HT1080 (cell line): ENCODE measurements around the gene TRIP6. TPM values are rescaled to one million over a fixed set of nuclear protein-coding genes. Genes with fewer than 3 reads are reported as not detected.

Experiments
- DNase-seq: peaks from one replicate; pipeline ENCODE4 v3.0.0-alpha.2; 2015; ENCODE audit warnings: low read depth
- total RNA-seq: library from RNA; depleted of rRNA; stranded (reverse); fragments of >200 nt; shearing (Covaris generic); gene quantifications from 2 replicates; pipeline ENCODE4 v1.2.3, GENCODE V29; 2014

Gene TRIP6
- total RNA-seq, 1 experiment from 2014 or later = 171 TPM

GRCh38 chr7:100888988-100889750 is 22.0 kb downstream of the TRIP6 start, which contains the start of gene UFSP1:
Gene UFSP1 (minus strand): TSS chr7:100889715. CDS start chr7:100889271, 444 bp downstream.
- DNase-seq = peak; percentile 54

- no peak for DNase-seq
Observed at GRCh38 chr7:100890653-100891567, 23.7 kb downstream of the TRIP6 start.

- DNase-seq = peak; percentile 74
Observed at GRCh38 chr7:100891568-100892247, 24.5 kb downstream of the TRIP6 start.

DNA sequence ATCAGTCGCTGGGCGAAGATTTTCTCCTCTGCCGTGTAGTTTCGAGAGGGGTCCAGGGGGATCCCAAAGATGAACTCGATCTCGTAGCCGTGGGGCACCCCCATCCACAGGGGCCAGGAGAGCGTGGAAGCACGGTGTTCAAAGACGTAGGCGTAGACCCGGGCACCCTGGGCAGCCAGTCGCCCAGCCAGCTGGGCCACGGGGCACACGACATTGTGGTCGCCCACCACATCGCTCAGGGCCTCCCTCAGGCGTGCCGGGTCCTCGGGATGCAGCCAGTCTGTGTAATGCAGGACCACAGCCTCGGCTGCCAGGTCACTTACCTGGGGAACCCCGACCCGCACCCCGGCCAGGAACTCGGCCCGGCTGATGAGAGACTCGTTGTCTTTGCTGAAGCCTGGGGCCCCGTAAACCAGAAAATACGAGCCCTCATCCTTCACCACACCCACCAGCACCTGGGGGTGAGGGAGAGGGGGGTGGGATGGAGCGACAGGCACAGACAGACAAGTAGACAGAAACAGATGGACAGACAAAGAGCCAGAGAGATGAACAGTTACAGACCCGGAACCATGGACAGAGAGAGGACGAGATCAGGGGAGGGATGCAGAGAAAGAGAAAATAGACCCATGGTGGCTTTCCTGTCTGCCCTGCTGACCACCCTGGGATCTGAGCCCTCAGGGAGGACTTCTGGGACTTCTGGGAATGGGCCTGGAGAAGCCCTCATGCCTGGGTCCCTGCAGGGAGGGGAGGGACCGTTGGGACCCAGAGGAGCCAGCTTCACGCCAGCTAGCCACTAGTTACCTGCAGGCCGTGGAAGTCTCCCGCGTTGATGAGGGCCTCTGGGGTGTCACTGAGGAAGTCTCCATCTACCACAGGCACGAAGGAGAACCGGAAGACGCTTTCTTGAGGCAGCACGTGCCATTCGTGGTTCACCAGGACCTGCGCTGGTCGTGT is 25.5 kb downstream of the TRIP6 start:
- no peak for DNase-seq

DNA sequence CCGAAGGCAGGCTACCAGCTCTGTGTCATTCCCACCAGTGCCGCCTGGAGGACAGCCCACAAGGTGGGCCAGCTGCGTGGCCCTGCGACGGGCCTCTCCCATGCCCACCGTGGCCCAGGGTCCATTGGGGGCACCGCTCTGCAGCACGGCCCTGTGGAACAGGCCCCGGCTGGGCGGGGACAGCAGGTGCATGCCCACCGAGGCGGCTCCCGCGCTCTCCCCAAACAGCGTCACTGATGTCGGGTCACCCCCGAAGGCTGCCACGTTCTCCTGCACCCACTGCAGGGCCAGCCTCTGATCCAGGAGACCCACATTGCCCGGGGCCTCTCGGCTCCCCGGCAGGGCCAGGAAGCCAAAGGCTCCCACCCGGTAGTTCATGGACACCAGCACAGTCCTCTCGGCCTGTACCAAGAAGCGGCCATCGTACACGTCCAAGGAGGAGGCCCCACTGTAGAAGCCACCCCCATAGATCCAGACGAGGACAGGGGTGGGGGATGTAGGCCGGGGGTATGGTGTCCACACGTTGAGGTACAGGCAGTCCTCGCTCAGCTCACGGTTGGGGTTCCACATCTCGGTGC is 26.2 kb downstream of the TRIP6 start:
- DNase-seq = no peak

DNA sequence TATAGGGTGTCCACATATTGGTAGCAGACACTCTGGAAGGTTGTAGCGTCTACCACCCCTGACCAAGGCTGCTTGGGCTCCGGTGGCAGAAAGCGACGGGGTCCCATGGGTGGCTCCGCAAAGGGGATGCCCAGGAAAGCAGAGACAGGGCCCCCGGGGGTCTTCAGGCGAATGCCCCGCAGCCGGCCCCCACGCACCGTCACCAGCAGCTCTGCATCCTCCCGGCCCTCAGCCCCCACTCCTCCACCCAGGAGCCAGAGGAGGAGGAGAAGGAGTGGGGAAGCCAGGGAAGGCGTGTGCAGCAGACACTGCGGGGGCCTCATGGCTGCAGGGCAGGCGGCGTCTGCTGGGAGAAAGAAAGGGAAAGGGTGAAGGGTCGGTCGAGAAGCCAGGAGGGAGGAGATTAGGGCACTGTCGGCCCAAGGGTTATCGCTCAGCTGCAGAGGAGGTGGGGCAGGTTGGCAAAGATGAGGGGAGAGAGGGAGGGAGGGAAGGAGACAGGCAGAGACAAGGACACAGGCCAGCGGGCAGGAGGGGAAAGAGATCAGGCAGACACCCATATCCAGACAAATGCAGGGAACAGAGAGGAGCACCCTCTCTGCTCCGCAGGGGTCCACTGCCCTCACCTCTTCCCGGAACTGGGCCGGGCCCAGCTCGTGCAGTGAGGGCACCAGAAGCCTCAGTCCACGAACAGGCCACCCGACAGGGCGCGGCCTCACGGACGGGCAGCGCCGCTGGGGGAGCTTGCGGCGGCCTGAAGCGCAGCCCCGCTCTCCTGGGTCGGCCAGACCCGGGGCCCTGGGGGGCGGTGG is 26.9 kb downstream of the TRIP6 start:
- no peak for DNase-seq

DNA sequence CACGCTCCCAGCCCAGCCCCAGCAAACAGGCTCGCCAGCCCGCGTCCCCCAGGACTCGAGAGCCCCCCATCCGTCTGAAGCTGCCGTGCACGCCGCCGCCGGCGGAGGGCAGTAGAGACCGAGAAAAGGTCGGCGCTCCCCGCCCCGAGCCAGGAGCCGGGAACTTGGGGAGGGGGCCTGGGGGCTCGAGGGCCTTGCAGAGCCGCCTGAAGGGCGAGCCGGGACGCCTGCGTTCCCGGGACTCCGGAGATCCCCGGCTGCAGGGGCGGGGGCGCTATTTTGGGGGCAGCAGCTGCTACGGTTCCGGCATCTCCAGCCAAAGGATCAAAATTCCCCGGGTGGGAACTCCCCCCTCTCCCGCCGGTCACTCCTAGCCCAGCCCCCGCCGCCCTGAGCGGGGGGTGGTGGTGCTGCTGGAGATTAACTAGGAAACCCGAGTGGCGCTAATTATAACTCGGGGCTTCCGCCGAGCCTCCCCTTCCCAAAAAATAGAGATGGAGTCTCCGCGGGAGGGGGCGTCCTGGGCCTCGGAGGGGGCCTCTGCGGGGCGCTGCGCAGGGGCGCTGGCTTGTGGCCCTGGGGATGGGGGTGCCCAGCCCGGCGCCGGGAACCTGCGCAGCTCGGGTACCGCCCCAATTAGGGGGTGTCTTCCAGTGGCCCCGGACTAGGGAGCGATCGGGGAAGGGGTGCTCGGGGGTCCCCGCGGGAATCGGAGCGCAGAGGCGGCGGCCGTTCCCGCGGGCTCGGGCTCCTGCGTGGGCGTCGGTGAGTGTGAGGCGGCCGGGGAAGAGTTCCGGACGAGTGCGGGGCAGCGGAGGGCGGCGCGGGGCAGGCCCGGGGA is 27.9 kb downstream of the TRIP6 start:
- DNase-seq = no peak

DNA sequence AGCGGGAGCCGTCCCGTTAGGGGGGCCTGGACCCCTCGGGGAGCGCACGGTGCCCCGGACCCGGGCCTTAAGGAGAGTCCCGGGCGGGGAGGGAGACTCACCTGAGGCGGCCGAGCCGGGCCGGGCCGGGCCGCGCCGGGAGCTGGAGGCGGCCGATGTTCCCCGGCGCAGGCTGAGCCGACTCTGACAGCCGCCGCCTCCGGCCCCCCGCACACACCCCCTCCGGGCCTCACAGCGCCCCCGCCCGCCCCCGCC is 28.4 kb downstream of the TRIP6 start, which contains the start of gene ACHE:
Gene ACHE, minus strand, starts transcription at position 188 of the 255 bp plus-strand sequence. CDS start 1,656 bp downstream, outside the sequence.
- no peak for DNase-seq

- DNase-seq = no peak
Observed at GRCh38 chr7:100895956-100896731, 29.0 kb downstream of the TRIP6 start.

- DNase-seq = no peak
Observed at GRCh38 chr7:100896732-100897608, 29.8 kb downstream of the TRIP6 start.

GRCh38 chr7:100897772-100898454 is 30.7 kb downstream of the TRIP6 start:
- DNase-seq = no peak

- DNase-seq = no peak
Observed at GRCh38 chr7:100899432-100899831, 32.2 kb downstream of the TRIP6 start.

- no peak for DNase-seq
Observed at GRCh38 chr7:100900978-100901377, 33.8 kb downstream of the TRIP6 start.

DNA sequence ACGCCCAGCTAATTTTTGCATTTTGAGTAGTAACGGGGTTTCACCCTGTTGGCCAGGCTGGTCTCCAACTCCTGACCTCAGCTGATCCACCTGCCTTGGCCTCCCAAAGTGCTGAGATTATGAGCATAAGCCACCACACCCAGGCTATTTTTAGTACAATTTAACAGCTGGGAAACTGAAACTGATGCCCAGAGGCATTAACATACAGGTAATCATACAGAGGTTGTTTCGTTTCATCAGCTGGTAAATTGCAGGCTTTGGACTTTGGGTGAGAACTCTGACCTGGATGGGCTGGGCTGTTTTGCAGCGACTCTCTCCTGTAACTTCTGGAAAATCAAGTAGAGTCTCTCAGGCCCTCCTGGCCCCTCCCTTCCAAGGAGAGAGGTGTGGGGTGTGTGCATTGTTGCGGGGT is 34.7 kb downstream of the TRIP6 start:
- DNase-seq = no peak

DNA sequence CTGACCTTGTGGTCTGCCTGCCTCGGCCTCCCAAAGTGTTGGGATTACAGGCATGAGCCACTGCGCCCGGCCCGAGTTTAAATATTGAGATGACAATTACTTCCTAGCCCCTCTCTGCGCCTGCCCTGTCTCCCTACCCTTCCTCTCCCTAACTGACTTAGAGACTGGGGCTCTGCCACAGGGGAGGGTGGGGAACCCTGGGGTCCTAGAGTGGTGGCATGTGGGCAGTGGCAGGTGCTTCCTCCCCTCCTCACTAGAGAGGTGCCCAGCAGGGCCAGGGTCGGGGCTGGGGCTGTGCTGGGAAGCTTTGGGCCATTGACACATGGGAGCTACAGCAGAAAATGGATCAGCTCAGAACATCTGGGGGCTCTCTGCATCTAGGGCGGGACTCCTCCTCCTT is 35.5 kb downstream of the TRIP6 start:
- no peak for DNase-seq

DNA sequence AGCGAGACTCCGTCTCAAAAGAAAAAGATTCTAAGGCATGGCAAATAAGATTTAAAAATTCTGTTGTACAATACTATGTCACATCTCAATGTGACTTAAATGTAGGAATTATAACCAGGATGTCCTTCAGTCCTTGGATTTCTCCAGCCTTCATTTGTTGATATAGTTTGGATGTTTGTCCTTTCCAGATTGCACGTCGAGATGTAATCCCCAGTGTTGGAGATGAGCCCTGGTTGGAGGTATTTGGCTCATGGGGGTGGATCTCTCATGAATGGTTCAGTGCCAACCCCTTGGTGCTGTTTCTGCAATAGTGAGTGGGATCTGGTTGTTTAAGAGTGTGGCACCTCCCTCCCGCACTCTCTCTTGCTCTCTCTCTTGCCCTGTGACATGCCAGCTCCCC is 41.3 kb downstream of the TRIP6 start:
- no peak for DNase-seq
